ENCODE data around the gene PSMA5.

The PSMA5 gene

GRCh38 chr1:109372281-109372680 is 54.0 kb downstream of the PSMA5 start:
- Histone ChIP-seq H3K9me3 (ENCODE audit: control insufficient read depth, low read length) (no peaks in the 10 kb centered on the region), H3K36me3 (ENCODE audit: control insufficient read depth, insufficient read depth, low read length) (no peaks in the 10 kb centered on the region), H3K27me3 (ENCODE audit: control insufficient read depth, insufficient read depth, low read length) (no peaks in the 10 kb centered on the region), H3K4me3 (ENCODE audit: low read length) (no peak overlapping the region), H3K4me1 (ENCODE audit: control insufficient read depth, insufficient read depth, low read length) (peaks cover 5% of the 10 kb centered on the region), H3K9ac (ENCODE audit: low read length) (no peak overlapping the region)

GRCh38 chr1:109371341-109371739 is 54.9 kb downstream of the PSMA5 start:
- Histone ChIP-seq H3K9me3 (ENCODE audit: control insufficient read depth, low read length) (no peaks in the 10 kb centered on the region), H3K9ac (ENCODE audit: low read length) (no peak overlapping the region), H3K27me3 (ENCODE audit: control insufficient read depth, insufficient read depth, low read length) (no peaks in the 10 kb centered on the region), H3K4me3 (ENCODE audit: low read length) (no peak overlapping the region), H3K36me3 (ENCODE audit: control insufficient read depth, insufficient read depth, low read length) (no peaks in the 10 kb centered on the region), H3K4me1 (ENCODE audit: control insufficient read depth, insufficient read depth, low read length) (peaks cover 5% of the 10 kb centered on the region)

GRCh38 chr1:109370712-109371340 is 55.4 kb downstream of the PSMA5 start:
- H3K9ac ChIP-seq (ENCODE audit: low read length) = no peak overlapping the region
- peaks cover 5% of the 10 kb centered on the region for H3K4me1 ChIP-seq (ENCODE audit: control insufficient read depth, insufficient read depth, low read length)
- no peaks in the 10 kb centered on the region for H3K36me3 ChIP-seq (ENCODE audit: control insufficient read depth, insufficient read depth, low read length)
- no peaks in the 10 kb centered on the region for H3K27me3 ChIP-seq (ENCODE audit: control insufficient read depth, insufficient read depth, low read length)
- no peaks in the 10 kb centered on the region for H3K9me3 ChIP-seq (ENCODE audit: control insufficient read depth, low read length)
- no peak overlapping the region for H3K4me3 ChIP-seq (ENCODE audit: low read length)

- H3K36me3 ChIP-seq (ENCODE audit: control insufficient read depth, insufficient read depth, low read length) = no peaks in the 10 kb centered on the region
- no peak overlapping the region for H3K4me3 ChIP-seq (ENCODE audit: low read length)
- peaks cover 5% of the 10 kb centered on the region for H3K4me1 ChIP-seq (ENCODE audit: control insufficient read depth, insufficient read depth, low read length)
- H3K9me3 ChIP-seq (ENCODE audit: control insufficient read depth, low read length) = no peaks in the 10 kb centered on the region
- H3K27me3 ChIP-seq (ENCODE audit: control insufficient read depth, insufficient read depth, low read length) = no peaks in the 10 kb centered on the region
- no peak overlapping the region for H3K9ac ChIP-seq (ENCODE audit: low read length)
Observed at GRCh38 chr1:109369167-109369746, 57.0 kb downstream of the PSMA5 start.

- peaks cover 5% of the 10 kb centered on the region for H3K4me1 ChIP-seq (ENCODE audit: control insufficient read depth, insufficient read depth, low read length)
- no peaks in the 10 kb centered on the region for H3K9me3 ChIP-seq (ENCODE audit: control insufficient read depth, low read length)
- no peak overlapping the region for H3K9ac ChIP-seq (ENCODE audit: low read length)
- H3K27me3 ChIP-seq (ENCODE audit: control insufficient read depth, insufficient read depth, low read length) = no peaks in the 10 kb centered on the region
- H3K36me3 ChIP-seq (ENCODE audit: control insufficient read depth, insufficient read depth, low read length) = no peaks in the 10 kb centered on the region
- no peak overlapping the region for H3K4me3 ChIP-seq (ENCODE audit: low read length)
Observed at GRCh38 chr1:109368464-109368863, 57.8 kb downstream of the PSMA5 start.

- H3K27me3 ChIP-seq (ENCODE audit: control insufficient read depth, insufficient read depth, low read length) = no peaks in the 10 kb centered on the region
- H3K4me3 ChIP-seq (ENCODE audit: low read length) = no peak overlapping the region
- H3K9ac ChIP-seq (ENCODE audit: low read length) = no peak overlapping the region
- no peaks in the 10 kb centered on the region for H3K9me3 ChIP-seq (ENCODE audit: control insufficient read depth, low read length)
- no peaks in the 10 kb centered on the region for H3K36me3 ChIP-seq (ENCODE audit: control insufficient read depth, insufficient read depth, low read length)
- H3K4me1 ChIP-seq (ENCODE audit: control insufficient read depth, insufficient read depth, low read length) = peaks cover 5% of the 10 kb centered on the region
Observed at GRCh38 chr1:109367626-109368025, 58.6 kb downstream of the PSMA5 start.

GRCh38 chr1:109365642-109366204 is 60.5 kb downstream of the PSMA5 start:
- H3K27me3 ChIP-seq (ENCODE audit: control insufficient read depth, insufficient read depth, low read length) = no peaks in the 10 kb centered on the region
- no peak overlapping the region for H3K4me3 ChIP-seq (ENCODE audit: low read length)
- no peaks in the 10 kb centered on the region for H3K9me3 ChIP-seq (ENCODE audit: control insufficient read depth, low read length)
- H3K9ac ChIP-seq (ENCODE audit: low read length) = no peak overlapping the region
- H3K4me1 ChIP-seq (ENCODE audit: control insufficient read depth, insufficient read depth, low read length) = no peaks in the 10 kb centered on the region
- H3K36me3 ChIP-seq (ENCODE audit: control insufficient read depth, insufficient read depth, low read length) = no peaks in the 10 kb centered on the region

GRCh38 chr1:109361649-109362048 is 64.6 kb downstream of the PSMA5 start:
- Histone ChIP-seq H3K4me3 (ENCODE audit: low read length) (no peak overlapping the region), H3K27me3 (ENCODE audit: control insufficient read depth, insufficient read depth, low read length) (no peaks in the 10 kb centered on the region), H3K9ac (ENCODE audit: low read length) (no peak overlapping the region), H3K4me1 (ENCODE audit: control insufficient read depth, insufficient read depth, low read length) (no peaks in the 10 kb centered on the region), H3K9me3 (ENCODE audit: control insufficient read depth, low read length) (no peaks in the 10 kb centered on the region), H3K36me3 (ENCODE audit: control insufficient read depth, insufficient read depth, low read length) (no peaks in the 10 kb centered on the region)

- Histone ChIP-seq H3K36me3 (ENCODE audit: control insufficient read depth, insufficient read depth, low read length) (no peaks in the 10 kb centered on the region), H3K4me1 (ENCODE audit: control insufficient read depth, insufficient read depth, low read length) (no peaks in the 10 kb centered on the region), H3K27me3 (ENCODE audit: control insufficient read depth, insufficient read depth, low read length) (no peaks in the 10 kb centered on the region), H3K4me3 (ENCODE audit: low read length) (no peak overlapping the region), H3K9me3 (ENCODE audit: control insufficient read depth, low read length) (no peaks in the 10 kb centered on the region), H3K9ac (ENCODE audit: low read length) (no peak overlapping the region)
Observed at GRCh38 chr1:109361069-109361468, 65.2 kb downstream of the PSMA5 start.

GRCh38 chr1:109357616-109358015 is 68.6 kb downstream of the PSMA5 start:
- Histone ChIP-seq H3K4me3 (ENCODE audit: low read length) (no peak overlapping the region), H3K9ac (ENCODE audit: low read length) (no peak overlapping the region), H3K36me3 (ENCODE audit: control insufficient read depth, insufficient read depth, low read length) (no peaks in the 10 kb centered on the region), H3K9me3 (ENCODE audit: control insufficient read depth, low read length) (no peaks in the 10 kb centered on the region), H3K4me1 (ENCODE audit: control insufficient read depth, insufficient read depth, low read length) (no peaks in the 10 kb centered on the region), H3K27me3 (ENCODE audit: control insufficient read depth, insufficient read depth, low read length) (no peaks in the 10 kb centered on the region)

GRCh38 chr1:109356915-109357314 is 69.3 kb downstream of the PSMA5 start:
- no peaks in the 10 kb centered on the region for H3K9me3 ChIP-seq (ENCODE audit: control insufficient read depth, low read length)
- no peaks in the 10 kb centered on the region for H3K27me3 ChIP-seq (ENCODE audit: control insufficient read depth, insufficient read depth, low read length)
- no peaks in the 10 kb centered on the region for H3K36me3 ChIP-seq (ENCODE audit: control insufficient read depth, insufficient read depth, low read length)
- H3K4me3 ChIP-seq (ENCODE audit: low read length) = no peak overlapping the region
- no peaks in the 10 kb centered on the region for H3K4me1 ChIP-seq (ENCODE audit: control insufficient read depth, insufficient read depth, low read length)
- no peak overlapping the region for H3K9ac ChIP-seq (ENCODE audit: low read length)

GRCh38 chr1:109356505-109356904 is 69.7 kb downstream of the PSMA5 start:
- H3K27me3 ChIP-seq (ENCODE audit: control insufficient read depth, insufficient read depth, low read length) = no peaks in the 10 kb centered on the region
- H3K4me3 ChIP-seq (ENCODE audit: low read length) = no peak overlapping the region
- H3K36me3 ChIP-seq (ENCODE audit: control insufficient read depth, insufficient read depth, low read length) = no peaks in the 10 kb centered on the region
- no peaks in the 10 kb centered on the region for H3K4me1 ChIP-seq (ENCODE audit: control insufficient read depth, insufficient read depth, low read length)
- H3K9me3 ChIP-seq (ENCODE audit: control insufficient read depth, low read length) = no peaks in the 10 kb centered on the region
- H3K9ac ChIP-seq (ENCODE audit: low read length) = no peak overlapping the region

Data from mucosa of stomach (tissue), 1 donor.